ENCODE measurements around the gene MAP1LC3B. TPM values are rescaled to one million over a fixed set of nuclear protein-coding genes. Genes with fewer than 3 reads are reported as not detected.

The MAP1LC3B gene
- total and polyA plus RNA-seq, 2 of the 8 experiments (the other 6 are each of a cell fraction or from before 2014, with no cell fraction given), result 29.5 to 48.5 TPM

GRCh38 chr16:87437327-87437726 is 45.2 kb downstream of the MAP1LC3B start:
- Histone ChIP-seq H3K27ac (ENCODE audit: low read depth, low read length) (no peak overlapping the region), H2BK5ac (ENCODE audit: low read depth, low read length) (no peak overlapping the region), H2AK5ac (ENCODE audit: low read depth, low read length) (no peak overlapping the region), H4K8ac (ENCODE audit: extremely low read depth, insufficient read depth, low read length) (no peak overlapping the region), H4K5ac (ENCODE audit: insufficient read length, low read depth, low read length) (no peak overlapping the region), H3K79me1 (ENCODE audit: low read depth, low read length) (peaks cover 3% of the 10 kb centered on the region; the same call in 1 of the 2 replicates), H4K20me1 (replicated peaks in 1 of 2; ENCODE audit: control insufficient read depth in 1 of 2, insufficient read depth in 2 of 2, low read length in 2 of 2) (peaks cover 3 to 4% of the 10 kb centered on the region in 2 experiments), H3K79me2 (ENCODE audit: control insufficient read depth in 1 of 2, insufficient read depth in 2 of 2, low read length in 2 of 2) (no peaks in the 10 kb centered on the region; a peak in 1 of 4 replicates), H3K14ac (ENCODE audit: insufficient read length) (no peak overlapping the region), H3K4me2 (ENCODE audit: insufficient read depth in 1 of 2, low read depth in 2 of 2, low read length in 2 of 2) (no peak overlapping the region), H2BK20ac (ENCODE audit: low read length) (no peak overlapping the region), H3K56ac (replicated peaks; ENCODE audit: insufficient read length, low read depth, low read length) (no peak overlapping the region), H3K23me2 (ENCODE audit: low read depth, low read length) (no peaks in the 10 kb centered on the region), H4K91ac (replicated peaks; ENCODE audit: insufficient read length, low read length) (no peak overlapping the region), H2BK120ac (replicated peaks; ENCODE audit: low read depth, low read length) (no peak overlapping the region), H3K27me3 (replicated peaks in 1 of 4; ENCODE audit: control insufficient read depth in 3 of 4, extremely low read depth in 1 of 4, insufficient read depth in 3 of 4, low read length in 3 of 4) (no peaks in the 10 kb centered on the region), H2BK12ac (ENCODE audit: low read depth, low read length) (no peak overlapping the region), H2BK15ac (ENCODE audit: low read length) (no peak overlapping the region), H3K23ac (ENCODE audit: insufficient read length) (no peak overlapping the region), H3K36me3 (ENCODE audit: control insufficient read depth in 2 of 4, insufficient read depth in 4 of 4, low read length in 3 of 4) (peaks cover 0 to 5% (median 0%) of the 10 kb centered on the region in 4 experiments; a peak in 2 of 8 replicates), H2AFZ (ENCODE audit: low read length) (no peak overlapping the region), H3K4ac (replicated peaks; ENCODE audit: insufficient read length, low read depth, low read length) (no peak overlapping the region), H3K18ac (ENCODE audit: extremely low read depth, low read length) (no peak overlapping the region), H3K4me3 (ENCODE audit: extremely low read depth in 1 of 4, insufficient read depth in 2 of 4, low read depth in 3 of 4, low read length in 4 of 4) (no peak overlapping the region), H3K4me1 (replicated peaks in 1 of 4; ENCODE audit: control insufficient read depth in 3 of 4, insufficient read depth in 4 of 4, low read length in 3 of 4) (peaks cover 0 to 9% (median under 1%) of the 10 kb centered on the region in 4 experiments; a peak in 5 of 7 replicates), H3K9me3 (ENCODE audit: insufficient read depth in 2 of 2, low read depth in 1 of 2, low read length in 1 of 2) (no peaks in the 10 kb centered on the region), H3K9ac (replicated peaks in 1 of 4; ENCODE audit: extremely low read depth in 1 of 4, low read depth in 3 of 4, low read length in 3 of 4) (no peak overlapping the region)
- TF ChIP-seq CTBP2 (IDR thresholded peaks at IDR 0.05; ENCODE audit: borderline replicate concordance, insufficient read depth, insufficient read length, low read length) (no peak), CREB1 (IDR thresholded peaks at IDR 0.05) (no peak), GABPA (IDR thresholded peaks at IDR 0.05; ENCODE audit: borderline replicate concordance, insufficient read depth, low read length) (no peak), NANOG (IDR thresholded peaks at IDR 0.05; ENCODE audit: insufficient read depth, low read depth, low read length, poor library complexity, severe bottlenecking) (no peak), NRF1 (IDR thresholded peaks at IDR 0.05; ENCODE audit: low read depth, low read length) (no peak)
- ChIA-PET POLR2A (ENCODE audit: partially characterized antibody) (no interaction called here), CTCF (ENCODE audit: partially characterized antibody) (interaction anchor here (0.6 to 5.4 kb wide), 4 partner anchors 13 to 27 kb away, joined by 3 to 22 read pairs (median 3); no protein-coding TSS in a partner anchor)
- WGBS, 2 experiments (ENCODE audit: extremely low coverage in 1 of 2, insufficient coverage in 1 of 2, insufficient read length in 1 of 2, insufficient replicate concordance in 2 of 2, low coverage in 1 of 2, low lambda C conversion rate in 2 of 2, missing lambda C conversion rate in 1 of 2), result 91% methylated on average over 14 of the region's 14 CpGs; no CpG with 5 or more reads in 1 of the 2 experiments
- DNase-seq (ENCODE audit: low read depth in 1 of 2, low spot score in 2 of 2), result no peak
- no peak for FAIRE-seq
